ENCODE measurements around the gene ACAA1.

The ACAA1 gene

GRCh38 chr3:38107911-38108648, 28.8 kb downstream of the ACAA1 start:
- no peak for TF ChIP-seq CTCF (IDR thresholded peaks at IDR 0.05; ENCODE audit: insufficient read depth, missing control alignments)
- no peak for FAIRE-seq
- DNase-seq (ENCODE audit: insufficient read length, low spot score) = no peak

- no peak for FAIRE-seq
- no peak for DNase-seq (ENCODE audit: insufficient read length, low spot score)
- no peak for TF ChIP-seq CTCF (IDR thresholded peaks at IDR 0.05; ENCODE audit: insufficient read depth, missing control alignments)
These were observed 31.4 kb downstream of the ACAA1 start for GRCh38 chr3:38105525-38105924.

GRCh38 chr3:38102444-38102814, 34.5 kb downstream of the ACAA1 start:
- no peak for TF ChIP-seq CTCF (IDR thresholded peaks at IDR 0.05; ENCODE audit: insufficient read depth, missing control alignments)
- no peak for FAIRE-seq

GRCh38 chr3:38101811-38102443, 35.0 kb downstream of the ACAA1 start:
- DNase-seq (ENCODE audit: insufficient read length, low spot score) = no peak
- no peak for FAIRE-seq
- no peak for TF ChIP-seq CTCF (IDR thresholded peaks at IDR 0.05; ENCODE audit: insufficient read depth, missing control alignments)

More at GRCh38 chr3:38102444-38102814, 34.5 kb downstream of the ACAA1 start:
- DNase-seq (ENCODE audit: insufficient read length, low spot score) = no peak

GRCh38 chr3:38100498-38100897, 36.4 kb downstream of the ACAA1 start:
- FAIRE-seq (no peak), DNase-seq (ENCODE audit: insufficient read length, low spot score) (no peak)
- TF ChIP-seq CTCF (IDR thresholded peaks at IDR 0.05; ENCODE audit: insufficient read depth, missing control alignments) = no peak

GRCh38 chr3:38099518-38099917, 37.4 kb downstream of the ACAA1 start:
- FAIRE-seq = no peak
- no peak for DNase-seq (ENCODE audit: insufficient read length, low spot score)
- TF ChIP-seq CTCF (IDR thresholded peaks at IDR 0.05; ENCODE audit: insufficient read depth, missing control alignments) = no peak

- no peak for TF ChIP-seq CTCF (IDR thresholded peaks at IDR 0.05; ENCODE audit: insufficient read depth, missing control alignments)
- no peak for FAIRE-seq
- DNase-seq (ENCODE audit: insufficient read length, low spot score) = no peak
These were observed 38.6 kb downstream of the ACAA1 start for GRCh38 chr3:38098376-38098723.

All from D721Med (cell line).